ENCODE measurements around the gene PRKCE.

- TF ChIP-seq EZH2 (IDR thresholded peaks at IDR 0.05; ENCODE audit: low read depth) (no peak), CTCF (conservative IDR thresholded peaks at IDR 0.05) (no peak)
Observed at GRCh38 chr2:45911538-45911937, 260.1 kb downstream of the PRKCE start.
